GM21360 (cell line): Measurements from ENCODE around the gene CSF1.

ENCODE experiments used
- ATAC-seq: cut with Tn5 transposase; IDR thresholded peaks from one replicate; pipeline ENCODE4 v1.9.1; 2021; ENCODE audit warnings: mild to moderate bottlenecking, moderate library complexity; ENCODE audit not compliant: unreplicated experiment

Gene CSF1

DNA sequence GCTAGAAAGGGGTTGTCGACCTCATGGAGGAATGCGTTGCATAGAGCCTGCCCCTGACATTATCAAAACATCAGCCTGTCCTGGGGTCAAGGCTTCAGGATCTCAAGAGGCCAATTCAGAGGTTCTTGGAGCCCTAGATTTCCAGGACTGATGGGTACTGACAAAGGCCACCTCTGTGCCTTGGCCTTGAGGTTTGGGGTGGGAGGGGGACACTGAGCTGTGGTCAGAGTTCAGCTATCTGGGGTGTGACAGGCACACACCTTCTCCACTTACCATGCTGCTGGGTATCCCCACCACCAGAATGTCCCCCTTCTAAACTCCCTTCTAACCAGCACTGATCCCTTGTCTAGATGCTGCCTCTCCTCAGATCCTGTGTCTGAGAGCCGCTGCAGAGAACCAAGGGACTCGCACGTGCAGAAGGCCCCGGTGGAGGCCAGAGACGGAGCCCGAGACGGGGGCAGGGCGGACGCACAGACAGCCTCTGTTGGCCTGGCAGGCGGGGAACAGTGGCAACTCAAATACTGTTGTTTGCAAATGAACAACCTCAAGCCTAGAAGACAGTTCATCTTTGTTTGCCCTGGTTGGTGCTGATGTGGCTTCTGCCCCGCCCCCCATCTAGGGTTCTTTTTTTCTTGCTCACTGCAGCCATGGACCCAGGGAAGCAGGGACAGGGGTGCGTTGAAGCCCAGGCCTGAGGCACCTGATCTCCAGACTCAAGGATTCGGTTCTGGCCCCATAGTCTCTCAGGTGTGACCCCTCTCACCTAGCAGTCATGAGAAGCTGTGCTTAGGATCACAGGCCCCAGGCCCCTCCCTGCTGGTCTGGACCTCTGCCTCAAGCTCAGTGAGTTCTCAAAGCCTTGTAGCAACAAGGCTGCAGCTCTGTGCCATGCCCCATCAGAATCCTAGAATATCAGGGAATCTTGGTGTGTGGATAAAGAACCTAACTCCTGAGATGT lies 28.1 kb upstream of the CSF1 start:
- no peak for ATAC-seq

DNA sequence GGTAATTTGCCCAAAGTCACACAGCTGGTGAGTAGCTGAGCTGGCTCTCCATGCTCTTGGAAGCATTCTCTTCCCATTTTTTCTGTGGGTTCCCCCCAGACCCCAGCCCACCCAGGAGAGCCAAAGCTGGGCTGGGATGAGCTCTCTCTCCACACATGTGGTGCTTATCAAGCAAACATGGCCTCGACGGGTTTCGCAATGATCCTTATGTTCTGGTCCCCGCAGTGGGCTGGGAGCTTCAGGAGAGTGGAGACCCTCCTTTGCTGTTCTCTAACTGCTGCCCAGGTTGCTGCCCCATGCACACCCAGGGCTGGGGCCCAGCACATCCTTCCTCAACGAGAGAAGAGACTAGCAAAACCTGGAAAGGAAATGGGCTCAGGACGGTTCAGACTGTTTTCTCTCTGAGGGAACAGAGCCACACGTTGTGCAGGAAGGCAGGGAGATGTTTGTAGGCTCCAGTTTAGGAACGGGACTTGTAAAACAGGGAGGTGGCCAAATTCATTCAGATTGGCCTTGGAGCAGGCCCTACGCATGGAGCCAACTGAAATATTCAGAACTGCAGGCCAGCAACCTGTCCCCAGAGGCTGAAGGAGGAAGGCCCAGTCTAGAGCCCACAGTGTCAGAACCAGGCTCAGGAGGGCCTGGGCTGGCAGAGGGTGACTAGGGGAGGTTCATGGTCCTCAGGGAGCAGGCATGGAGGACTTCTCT lies 27.2 kb upstream of the CSF1 start:
- ATAC-seq, result no peak

DNA sequence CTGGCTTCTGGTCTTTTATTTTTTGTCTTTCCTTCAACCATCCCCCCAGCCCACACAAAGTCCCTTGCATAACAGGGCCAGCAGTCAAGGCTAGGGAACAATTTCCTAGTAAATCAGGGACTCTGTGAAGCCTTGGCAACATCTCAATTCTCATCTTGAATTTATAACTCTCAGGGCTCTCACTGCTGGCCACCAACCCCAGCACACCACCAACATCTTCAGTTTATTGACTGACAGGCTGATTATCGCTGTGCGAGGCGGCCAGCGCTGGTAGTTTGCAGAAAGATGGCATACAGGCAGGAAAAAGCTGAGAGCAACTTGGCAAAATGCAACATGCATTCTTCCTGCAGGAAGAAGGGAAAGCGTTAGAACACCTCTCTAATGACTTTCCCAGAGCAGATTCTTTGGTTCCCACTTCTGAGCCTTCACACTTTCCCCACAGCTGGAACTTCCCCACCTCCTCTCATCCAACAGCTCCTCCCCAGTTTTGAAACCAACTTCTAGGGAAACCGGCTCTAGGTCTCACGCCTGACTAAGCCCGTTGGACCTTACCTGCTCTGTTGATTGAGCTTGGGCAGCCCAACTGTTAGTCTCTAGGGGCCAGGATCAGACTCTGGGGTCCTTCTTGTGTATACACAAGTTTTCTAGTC lies 26.3 kb upstream of the CSF1 start:
- no peak for ATAC-seq

DNA sequence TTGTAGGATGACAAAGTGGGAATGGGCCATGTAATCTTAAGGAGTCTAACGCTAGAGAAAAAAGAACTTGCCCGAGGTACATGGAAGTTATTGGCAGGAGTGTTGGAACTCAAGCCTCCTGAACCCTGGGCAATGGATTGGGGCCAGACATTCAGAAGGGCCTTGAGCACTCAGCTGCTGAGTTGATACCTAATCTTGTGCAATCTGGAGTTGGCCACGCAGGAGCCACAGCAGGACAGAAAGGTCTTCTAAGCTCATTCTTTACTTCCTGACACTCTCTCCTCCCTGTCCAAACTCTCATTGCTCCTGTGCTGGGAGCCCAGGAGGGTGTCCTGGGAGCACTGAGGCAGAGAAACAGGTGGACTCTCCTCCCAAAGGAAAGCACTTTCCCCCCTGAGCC lies 25.1 kb upstream of the CSF1 start:
- ATAC-seq, result no peak

- ATAC-seq, result no peak
Observed at GRCh38 chr1:109886827-109887226, 23.8 kb upstream of the CSF1 start.

- no peak for ATAC-seq
Observed at GRCh38 chr1:109887271-109887670, 23.4 kb upstream of the CSF1 start.

- no peak for ATAC-seq
Observed at GRCh38 chr1:109887884-109888283, 22.8 kb upstream of the CSF1 start.

GRCh38 chr1:109889094-109889493 lies 21.6 kb upstream of the CSF1 start:
- no peak for ATAC-seq

DNA sequence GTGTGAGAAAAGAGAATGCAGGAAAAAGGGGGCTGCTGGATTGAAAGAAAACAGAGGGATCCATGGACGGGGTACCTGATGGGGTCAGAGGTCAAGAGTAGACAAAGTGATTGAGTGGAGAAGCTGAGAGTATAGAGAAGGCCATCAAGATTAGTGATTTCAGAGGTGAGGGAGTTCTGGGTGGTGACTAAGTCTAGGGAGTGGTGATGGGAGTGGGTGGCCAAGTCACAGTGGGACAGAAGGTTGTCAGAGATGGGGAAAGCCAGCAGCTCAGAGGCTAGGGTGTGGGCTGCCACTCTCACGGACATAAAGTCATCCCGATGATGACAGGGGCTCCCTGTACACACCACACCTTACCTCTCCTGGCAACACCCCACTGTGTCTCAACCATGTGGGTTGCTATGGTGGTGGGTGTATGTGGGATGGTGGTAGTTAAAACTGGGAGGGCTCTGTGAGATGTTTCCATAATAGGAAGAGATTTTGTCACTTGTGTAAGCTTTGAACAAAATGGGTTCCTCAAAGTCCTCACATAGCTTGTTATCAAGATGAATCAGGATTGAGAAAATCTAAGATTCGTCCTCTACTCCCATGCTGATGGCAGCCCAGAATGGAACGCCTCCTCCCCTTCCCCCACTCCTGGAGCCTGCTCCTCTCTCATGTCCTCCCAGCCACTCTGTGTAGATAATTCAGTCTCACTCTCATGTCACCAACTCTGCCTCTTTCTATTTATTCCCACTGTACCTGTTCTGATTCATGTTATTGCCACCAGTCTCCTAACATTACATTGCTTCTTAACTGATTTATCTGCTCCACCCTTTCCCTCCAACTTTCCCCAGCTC lies 20.3 kb upstream of the CSF1 start:
- ATAC-seq, result no peak

DNA sequence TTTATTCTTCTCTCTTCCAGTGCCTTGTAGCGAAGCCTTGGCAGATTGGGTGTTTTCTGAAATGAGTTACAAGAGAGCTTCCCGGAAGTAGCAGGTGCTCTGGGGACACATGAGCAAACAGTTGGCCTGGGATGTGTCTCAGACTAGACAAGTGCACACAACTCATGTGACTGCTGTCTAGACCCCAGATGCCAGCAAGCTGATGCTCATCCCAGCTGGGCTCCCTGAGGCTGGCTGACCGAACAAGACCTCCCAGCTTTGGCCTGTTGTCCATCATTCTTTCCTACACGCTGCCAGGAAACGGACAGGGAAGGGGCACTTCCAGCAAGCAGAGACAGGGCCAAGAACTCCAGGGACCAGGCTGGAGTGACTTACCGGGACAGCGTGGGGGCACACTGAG lies 18.7 kb upstream of the CSF1 start:
- no peak for ATAC-seq

- ATAC-seq, result no peak
Observed at GRCh38 chr1:109892561-109893368, 17.9 kb upstream of the CSF1 start.

DNA sequence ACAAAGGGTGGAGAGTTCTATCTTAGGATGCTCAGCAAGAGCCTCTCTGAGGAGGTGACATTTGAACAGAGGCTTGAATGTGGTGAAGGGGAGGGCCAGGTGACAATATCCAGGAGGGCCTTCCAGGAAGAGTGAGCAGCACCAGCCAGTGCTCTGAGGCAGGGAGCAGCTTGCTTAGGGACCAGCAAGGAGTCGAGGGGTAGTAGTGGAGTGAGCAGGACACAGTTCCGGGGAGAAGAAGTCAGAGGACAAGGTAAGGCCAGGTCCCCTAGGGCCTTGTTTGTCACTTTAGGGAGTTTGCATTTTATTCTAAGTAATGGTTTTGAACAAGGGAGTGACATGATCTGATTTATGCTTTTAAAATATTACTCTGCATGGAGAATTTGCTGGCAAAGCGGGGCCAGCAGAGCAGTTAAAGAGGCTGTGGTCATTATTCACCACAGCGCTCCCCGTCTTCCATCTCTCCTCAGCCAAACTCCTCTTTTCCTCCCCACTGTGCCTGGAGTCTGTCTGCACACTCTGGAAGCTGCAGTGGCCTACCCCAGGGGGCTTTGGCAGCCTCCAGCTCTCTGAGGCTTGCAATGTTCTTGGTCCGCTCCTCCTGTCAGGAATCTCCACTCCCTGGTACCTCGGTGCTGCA lies 17.0 kb upstream of the CSF1 start:
- ATAC-seq, result no peak

DNA sequence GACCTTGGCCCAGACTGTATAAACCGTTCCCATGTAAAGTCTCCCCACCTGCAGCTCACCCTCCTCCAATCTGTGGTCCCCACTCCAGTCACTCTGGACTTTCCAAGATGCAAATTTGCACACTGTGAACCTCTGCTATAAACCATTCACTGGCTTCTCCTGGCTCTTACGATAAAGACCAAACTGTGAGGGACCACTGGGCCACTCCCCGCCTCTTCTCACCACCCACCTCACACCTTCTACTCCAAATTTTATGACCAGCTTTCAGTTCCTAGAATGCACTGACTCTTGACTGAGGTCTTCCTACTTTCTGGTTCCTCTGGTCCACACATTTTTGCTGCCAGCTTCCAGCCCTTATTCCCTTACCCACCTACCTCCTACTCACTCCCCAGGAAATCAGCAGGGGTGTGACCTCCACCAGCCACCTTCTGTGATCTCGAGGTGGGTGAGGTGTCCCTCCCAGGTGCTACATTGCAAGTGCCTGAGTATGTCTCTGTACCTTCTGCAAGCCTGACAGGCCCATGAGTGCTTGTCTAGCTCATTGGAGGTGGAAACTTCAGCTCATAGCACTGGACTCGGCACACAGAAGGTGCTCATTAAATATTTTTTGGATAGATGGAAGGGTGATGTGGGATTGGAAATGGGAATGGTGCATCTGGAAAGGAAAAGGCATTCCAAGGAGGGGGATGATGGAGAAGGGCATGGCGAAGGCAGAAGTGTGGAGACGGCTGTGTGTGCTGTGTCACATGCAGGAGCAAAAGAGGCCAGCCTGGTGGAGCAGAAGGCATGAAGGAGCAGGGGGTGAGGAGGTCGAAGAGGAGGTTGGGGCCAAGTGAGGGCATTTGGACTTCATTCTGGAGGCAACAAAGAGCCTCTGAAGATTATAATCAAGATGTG lies 15.6 kb upstream of the CSF1 start:
- no peak for ATAC-seq

- ATAC-seq, result no peak
Observed at GRCh38 chr1:109895720-109896504, 14.7 kb upstream of the CSF1 start.

- no peak for ATAC-seq
Observed at GRCh38 chr1:109896681-109897080, 14.0 kb upstream of the CSF1 start.

GRCh38 chr1:109897259-109897955 lies 13.2 kb upstream of the CSF1 start:
- ATAC-seq, result no peak

GRCh38 chr1:109898842-109899241 lies 11.8 kb upstream of the CSF1 start:
- no peak for ATAC-seq
